Adrenal gland (tissue), 5 donors: ENCODE data around the gene ZDHHC14.

ENCODE experiments used
- POLR2A ChIP-seq, 2 donors: fragments of 450-650 bp; IDR thresholded peaks; one replicate each; pipeline ENCODE4 v1.6.1; 2017; ENCODE audit warnings: antibody characterized with exemption in 2 of 2, mild to moderate bottlenecking in 2 of 2, moderate library complexity in 1 of 2
- TF ChIP-seq, protein P1 (sequence below), 6 experiments: fragments of 450-650 bp in 4 of 6; fragments of 200-600 bp in 2 of 6; sonication (generic) in 1 of 6; IDR thresholded peaks; 1 replicate in 5 of 6; 2 replicates in 1 of 6; pipeline versions ENCODE4 v1.5.1 to v1.8.0; 2016 to 2021; ENCODE audit warnings: antibody characterized with exemption in 6 of 6, mild to moderate bottlenecking in 2 of 6, moderate library complexity in 1 of 6
- donor health status: DM: no; HTN: no; CAD: no.

DNA sequence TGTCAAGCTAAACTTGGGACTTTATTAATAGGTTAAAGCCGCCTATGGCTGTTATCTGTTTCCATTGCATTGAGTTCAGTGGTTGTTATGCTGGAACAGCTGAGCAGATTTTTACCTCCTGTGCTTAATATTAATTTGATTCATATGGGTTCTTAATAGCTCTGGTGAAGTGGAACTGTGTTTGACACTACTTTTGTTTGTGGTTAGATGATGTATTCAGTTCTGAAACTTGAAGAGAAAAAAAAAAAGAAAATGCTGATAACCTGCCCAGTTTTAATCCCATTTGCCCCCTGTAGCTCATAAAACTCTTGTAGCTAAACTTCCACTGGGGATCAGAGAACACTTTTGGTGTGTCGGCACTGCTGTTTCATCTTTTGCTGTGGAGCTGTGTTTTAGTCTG, 117.8 kb downstream of the ZDHHC14 start:
- TF ChIP-seq, protein P1, sequence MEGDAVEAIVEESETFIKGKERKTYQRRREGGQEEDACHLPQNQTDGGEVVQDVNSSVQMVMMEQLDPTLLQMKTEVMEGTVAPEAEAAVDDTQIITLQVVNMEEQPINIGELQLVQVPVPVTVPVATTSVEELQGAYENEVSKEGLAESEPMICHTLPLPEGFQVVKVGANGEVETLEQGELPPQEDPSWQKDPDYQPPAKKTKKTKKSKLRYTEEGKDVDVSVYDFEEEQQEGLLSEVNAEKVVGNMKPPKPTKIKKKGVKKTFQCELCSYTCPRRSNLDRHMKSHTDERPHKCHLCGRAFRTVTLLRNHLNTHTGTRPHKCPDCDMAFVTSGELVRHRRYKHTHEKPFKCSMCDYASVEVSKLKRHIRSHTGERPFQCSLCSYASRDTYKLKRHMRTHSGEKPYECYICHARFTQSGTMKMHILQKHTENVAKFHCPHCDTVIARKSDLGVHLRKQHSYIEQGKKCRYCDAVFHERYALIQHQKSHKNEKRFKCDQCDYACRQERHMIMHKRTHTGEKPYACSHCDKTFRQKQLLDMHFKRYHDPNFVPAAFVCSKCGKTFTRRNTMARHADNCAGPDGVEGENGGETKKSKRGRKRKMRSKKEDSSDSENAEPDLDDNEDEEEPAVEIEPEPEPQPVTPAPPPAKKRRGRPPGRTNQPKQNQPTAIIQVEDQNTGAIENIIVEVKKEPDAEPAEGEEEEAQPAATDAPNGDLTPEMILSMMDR (IDR thresholded peaks at IDR 0.05): no peak
- TF ChIP-seq POLR2A (IDR thresholded peaks at IDR 0.05): no peak
